Measurements from ENCODE around the gene PRDM16. TPM values are rescaled to one million over a fixed set of nuclear protein-coding genes. Genes with fewer than 3 reads are reported as not detected.
A peak's percentile ranks its signal among the peaks of the same experiment; 100 is the strongest.

PRDM16 gene
- total and polyA plus RNA-seq, 2 of the 13 experiments (the other 11 are each of a cell fraction or from before 2014, with no cell fraction given): 0.15 to 0.81 TPM

DNA sequence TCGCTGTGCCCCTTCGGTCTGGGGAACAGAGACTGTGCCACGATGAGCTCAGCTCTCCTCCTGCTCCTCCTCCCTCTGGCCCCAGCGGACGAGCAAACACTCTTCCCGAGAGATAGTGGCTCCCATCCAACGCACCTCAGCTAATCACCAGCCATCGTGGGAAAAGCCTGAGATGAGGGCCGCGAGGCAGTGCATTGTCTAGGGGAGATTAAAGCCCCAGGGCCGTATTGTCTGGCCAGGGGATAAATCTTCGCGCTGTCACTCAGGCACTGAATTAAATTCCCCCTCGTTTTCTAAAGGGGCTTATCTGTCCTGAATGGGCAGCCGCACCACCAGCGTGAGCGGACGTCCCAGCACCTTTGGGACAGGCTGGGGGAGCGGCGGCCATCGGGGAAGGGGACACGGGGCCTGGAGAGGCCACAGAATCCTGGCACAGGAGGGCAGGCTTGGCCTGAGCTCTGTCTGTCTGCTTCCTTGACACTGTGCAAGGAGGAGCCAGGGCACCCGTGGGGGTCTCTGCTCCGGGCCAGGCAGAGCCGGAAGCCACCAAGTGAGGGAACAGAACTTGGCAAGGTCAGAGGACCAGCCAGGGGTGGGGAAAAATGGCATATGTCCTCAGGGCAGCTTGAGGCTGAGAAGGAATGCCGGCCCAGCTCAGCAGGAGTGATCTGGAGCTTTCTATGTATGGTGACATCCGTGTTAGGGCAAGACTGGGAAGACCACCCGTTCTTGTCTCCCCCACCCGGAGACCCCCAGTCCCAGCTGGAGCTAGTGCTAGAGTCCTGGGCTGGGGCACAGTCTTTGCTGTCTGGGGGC is 32.3 kb downstream of the PRDM16 start:
- in situ Hi-C loops (cut with HindIII; ENCODE audit: extremely low pct_ligation_motif_present, low pct_unique_long_range_greater_than_20kb): no loop called here
- H3K4me3 ChIP-seq (replicated peaks in 1 of 3; ENCODE audit: insufficient read depth in 1 of 3, low read depth in 2 of 3, low read length in 3 of 3): no peak overlapping the region
- POLR2A ChIA-PET: no interaction called here

More for the DNA sequence above, 32.3 kb downstream of the PRDM16 start:
- no peaks in the 10 kb centered on the region for H3K36me3 ChIP-seq (replicated peaks in 1 of 2; ENCODE audit: control insufficient read depth in 1 of 2, insufficient read depth in 2 of 2, low read length in 2 of 2)
- TF ChIP-seq FLYWCH1 (CRISPR knock-in tag; IDR thresholded peaks at IDR 0.05) (no peak), HMGXB4 (CRISPR knock-in tag; IDR thresholded peaks at IDR 0.05; ENCODE audit: borderline replicate concordance in 1 of 2, low read depth in 1 of 2) (no peak)
- TF ChIP-seq, protein P1, sequence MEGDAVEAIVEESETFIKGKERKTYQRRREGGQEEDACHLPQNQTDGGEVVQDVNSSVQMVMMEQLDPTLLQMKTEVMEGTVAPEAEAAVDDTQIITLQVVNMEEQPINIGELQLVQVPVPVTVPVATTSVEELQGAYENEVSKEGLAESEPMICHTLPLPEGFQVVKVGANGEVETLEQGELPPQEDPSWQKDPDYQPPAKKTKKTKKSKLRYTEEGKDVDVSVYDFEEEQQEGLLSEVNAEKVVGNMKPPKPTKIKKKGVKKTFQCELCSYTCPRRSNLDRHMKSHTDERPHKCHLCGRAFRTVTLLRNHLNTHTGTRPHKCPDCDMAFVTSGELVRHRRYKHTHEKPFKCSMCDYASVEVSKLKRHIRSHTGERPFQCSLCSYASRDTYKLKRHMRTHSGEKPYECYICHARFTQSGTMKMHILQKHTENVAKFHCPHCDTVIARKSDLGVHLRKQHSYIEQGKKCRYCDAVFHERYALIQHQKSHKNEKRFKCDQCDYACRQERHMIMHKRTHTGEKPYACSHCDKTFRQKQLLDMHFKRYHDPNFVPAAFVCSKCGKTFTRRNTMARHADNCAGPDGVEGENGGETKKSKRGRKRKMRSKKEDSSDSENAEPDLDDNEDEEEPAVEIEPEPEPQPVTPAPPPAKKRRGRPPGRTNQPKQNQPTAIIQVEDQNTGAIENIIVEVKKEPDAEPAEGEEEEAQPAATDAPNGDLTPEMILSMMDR (CRISPR knock-in tag; IDR thresholded peaks at IDR 0.05): 0 out of 2 replicates have a peak, but pooled peaks have one; percentile 10
- H3K27me3 ChIP-seq (ENCODE audit: control insufficient read depth in 1 of 2, insufficient read depth in 2 of 2, low read length in 2 of 2): peaks cover 7 to 8% of the 10 kb centered on the region in 2 experiments; a peak in 3 of 5 replicates
- 60% methylated on average over 19 of the region's 29 CpGs for WGBS (ENCODE audit: low lambda C conversion rate)
- CTCF ChIA-PET (ENCODE audit: low intra/inter-chr PET ratio, low total read pairs): no interaction called here
- peaks cover 11% of the 10 kb centered on the region; the same call in 1 of the 2 replicates for H3K4me1 ChIP-seq (ENCODE audit: insufficient read depth, low read length)
- no peak overlapping the region for H3K4me2 ChIP-seq (ENCODE audit: low read depth, low read length)
- no peak for FAIRE-seq
- no peaks in the 10 kb centered on the region for H3K79me2 ChIP-seq (ENCODE audit: insufficient read depth, low read length)
- no peak overlapping the region for H3K27ac ChIP-seq (ENCODE audit: extremely low read length, insufficient read depth, low read length)
- no peak for ATAC-seq
- no peak overlapping the region for H3K9ac ChIP-seq (ENCODE audit: insufficient read depth, low read depth, low read length)
- no peak overlapping the region for H2AFZ ChIP-seq (ENCODE audit: low read length)
- BruUV-seq (replicated peaks): no TSS peak
- intact Hi-C loops (cut with micrococcal nuclease; ENCODE audit: unreplicated experiment): no loop called here
- DNase-seq (ENCODE audit: low spot score): no peak
- H3K9me3 ChIP-seq (ENCODE audit: low read length): no peaks in the 10 kb centered on the region
- no peaks in the 10 kb centered on the region for H4K20me1 ChIP-seq (ENCODE audit: insufficient read depth, low read length)
